ENCODE data around the gene DMAC2L.
"Not testable (repeated sequence)": the region's sequence is repeated elsewhere in the genome, so short reads cannot be mapped to it uniquely, and the experiment has no call there.

GRCh38 chr14:50356283-50356682 lies 44.2 kb downstream of the DMAC2L start:
- TF ChIP-seq, protein P1, sequence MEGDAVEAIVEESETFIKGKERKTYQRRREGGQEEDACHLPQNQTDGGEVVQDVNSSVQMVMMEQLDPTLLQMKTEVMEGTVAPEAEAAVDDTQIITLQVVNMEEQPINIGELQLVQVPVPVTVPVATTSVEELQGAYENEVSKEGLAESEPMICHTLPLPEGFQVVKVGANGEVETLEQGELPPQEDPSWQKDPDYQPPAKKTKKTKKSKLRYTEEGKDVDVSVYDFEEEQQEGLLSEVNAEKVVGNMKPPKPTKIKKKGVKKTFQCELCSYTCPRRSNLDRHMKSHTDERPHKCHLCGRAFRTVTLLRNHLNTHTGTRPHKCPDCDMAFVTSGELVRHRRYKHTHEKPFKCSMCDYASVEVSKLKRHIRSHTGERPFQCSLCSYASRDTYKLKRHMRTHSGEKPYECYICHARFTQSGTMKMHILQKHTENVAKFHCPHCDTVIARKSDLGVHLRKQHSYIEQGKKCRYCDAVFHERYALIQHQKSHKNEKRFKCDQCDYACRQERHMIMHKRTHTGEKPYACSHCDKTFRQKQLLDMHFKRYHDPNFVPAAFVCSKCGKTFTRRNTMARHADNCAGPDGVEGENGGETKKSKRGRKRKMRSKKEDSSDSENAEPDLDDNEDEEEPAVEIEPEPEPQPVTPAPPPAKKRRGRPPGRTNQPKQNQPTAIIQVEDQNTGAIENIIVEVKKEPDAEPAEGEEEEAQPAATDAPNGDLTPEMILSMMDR (conservative IDR thresholded peaks at IDR 0.05; ENCODE audit: low read length): not testable (repeated sequence)
- TF ChIP-seq EZH2phosphoT487 (IDR thresholded peaks at IDR 0.05; ENCODE audit: borderline replicate concordance, low read depth, low read length): not testable (repeated sequence)
